K562 (cell line): ENCODE results near the gene SMARCC1. TPM values are rescaled to one million over a fixed set of nuclear protein-coding genes. Genes with fewer than 3 reads are reported as not detected.

Experiments
- ATAC-seq: fragments of 200-7000 bp; cut with Tn5 transposase; 3 replicates; pipeline ENCODE4 v1.9.1; 2020; ENCODE audit warnings: moderate library complexity
- BruUV-seq: library from RNA; stranded (reverse); fragments of 400-500 nt; replicated peaks from 2 replicates; lab custom pipeline; 2021; lab: Mats Ljungman, UMichigan
- CTCF ChIA-PET: fragments of 300-600 bp; formaldehyde crosslinking; extraction: SDS; loops from one replicate; lab custom pipeline; 2021; ENCODE audit warnings: low intra/inter-chr PET ratio; lab: Yijun Ruan, JAX
- POLR2A ChIA-PET: fragments of 300-600, 350-650 bp; sonication (Branson Sonifier 250); formaldehyde crosslinking; extraction: SDS; loops from one replicate; lab custom pipeline; 2021; ENCODE audit warnings: antibody characterized with exemption, inconsistent platforms; lab: Yijun Ruan, JAX
- DNase-seq, 4 experiments: peaks; one replicate each; pipeline versions ENCODE4 v3.0.0 to v3.0.0-alpha.2; 2011 to 2018; ENCODE audit warnings: low spot score in 3 of 4, mixed read lengths in 3 of 4; ENCODE audit errors: extremely low read depth in 1 of 4
- FAIRE-seq: peaks from 2 replicates; lab custom pipeline; 2011; peaks lifted over from hg19 to GRCh38; lab: Jason Lieb, UNC
- H2AFZ ChIP-seq: 2 replicates; pipeline ENCODE4 v1.6.0; 2011; ENCODE audit warnings: low read depth, low read length, control low read depth, inconsistent platforms
- H3K27ac ChIP-seq: fragments of 200-600 bp; 3 replicates; pipeline ENCODE4 v1.8.0; 2011; ENCODE audit warnings: low read depth, mild to moderate bottlenecking, control low read depth, inconsistent platforms, low read length, moderate library complexity, mixed read lengths; ENCODE audit errors: extremely low read depth
- H3K27me3 ChIP-seq, 2 experiments: fragments of 300-600 bp in 1 of 2; 2 replicates in 1 of 2; 3 replicates in 1 of 2; pipeline versions ENCODE4 v1.6.0 to v1.8.0; 2011; ENCODE audit warnings: inconsistent platforms in 2 of 2, low read length in 2 of 2, mild to moderate bottlenecking in 1 of 2, mixed read lengths in 1 of 2, moderate library complexity in 1 of 2; ENCODE audit not compliant: control insufficient read depth in 2 of 2, insufficient read depth in 2 of 2
- H3K36me3 ChIP-seq: fragments of 300-600 bp; 3 replicates; pipeline ENCODE4 v1.8.0; 2011; ENCODE audit warnings: mild to moderate bottlenecking, low read length, inconsistent platforms; ENCODE audit not compliant: control insufficient read depth, insufficient read depth
- H3K4me1 ChIP-seq, 2 experiments: fragments of 200-600 bp in 1 of 2; replicated peaks in 1 of 2; 2 replicates in 1 of 2; 3 replicates in 1 of 2; pipeline versions ENCODE4 v1.5.1 to v1.8.0; 2011; ENCODE audit warnings: inconsistent platforms in 2 of 2, low read length in 2 of 2, mild to moderate bottlenecking in 1 of 2, mixed read lengths in 1 of 2, moderate library complexity in 1 of 2; ENCODE audit not compliant: control insufficient read depth in 2 of 2, insufficient read depth in 2 of 2
- H3K4me2 ChIP-seq: 2 replicates; pipeline ENCODE4 v1.6.1; 2011; ENCODE audit warnings: low read length, control low read depth, inconsistent platforms, mixed read lengths; ENCODE audit not compliant: insufficient read depth
- H3K4me3 ChIP-seq: fragments of 200-600 bp; sonication (generic), shearing (Covaris generic); 2 replicates; pipeline ENCODE4 v1.5.1; 2016; ENCODE audit warnings: control low read depth, inconsistent platforms
- H3K79me2 ChIP-seq: fragments of 200-600 bp; 3 replicates; pipeline ENCODE4 v1.8.0; 2011; ENCODE audit warnings: low read length, inconsistent platforms; ENCODE audit not compliant: control insufficient read depth, insufficient read depth
- H3K9ac ChIP-seq, 2 experiments: 2 replicates each; pipeline versions ENCODE4 v1.6.0 to v1.6.1; 2011; ENCODE audit warnings: low read depth in 2 of 2, low read length in 2 of 2, control low read depth in 1 of 2, inconsistent platforms in 1 of 2, mild to moderate bottlenecking in 1 of 2, mixed read lengths in 1 of 2; ENCODE audit not compliant: insufficient read depth in 1 of 2
- H3K9me1 ChIP-seq: one replicate; pipeline ENCODE4 v1.6.0; 2011; ENCODE audit warnings: inconsistent platforms, mild to moderate bottlenecking, low read length, moderate library complexity; ENCODE audit not compliant: control insufficient read depth, insufficient read depth
- H3K9me3 ChIP-seq: replicated peaks from 2 replicates; pipeline ENCODE4 v1.5.1; 2011; ENCODE audit warnings: low read depth, low read length, inconsistent platforms; ENCODE audit not compliant: control insufficient read depth, insufficient read depth
- H4K20me1 ChIP-seq: replicated peaks from 2 replicates; pipeline ENCODE4 v1.6.1; 2011; ENCODE audit warnings: low read length, inconsistent platforms, mixed read lengths; ENCODE audit not compliant: control insufficient read depth, insufficient read depth
- BDP1 ChIP-seq: IDR thresholded peaks from 3 replicates; pipeline ENCODE4 v1.6.1; 2011; ENCODE audit not compliant: insufficient read length, insufficient read depth
- CBX2 ChIP-seq: fragments of 200-600 bp; sonication (generic); IDR thresholded peaks from one replicate; pipeline ENCODE4 v1.6.1; 2012; ENCODE audit warnings: mild to moderate bottlenecking, low read length, inconsistent platforms; ENCODE audit not compliant: insufficient read depth, poor library complexity, severe bottlenecking
- HEY1 ChIP-seq: fragments of 250-450 bp; sonication (Bioruptor Pico); IDR thresholded peaks from 2 replicates; pipeline ENCODE4 v1.5.0; 2020; ENCODE audit warnings: mild to moderate bottlenecking, moderate library complexity, borderline replicate concordance
- ZNF175 ChIP-seq: fragments of 200-800 bp; sonication (Bioruptor generic); IDR thresholded peaks from 2 replicates; pipeline ENCODE4 v1.6.1; 2016; ENCODE audit warnings: low read depth, mild to moderate bottlenecking, missing genetic modification characterization, missing compliant biosample characterization
- WGBS: fragments of 100-300 bp; shearing (Covaris generic); methylation state at CpG from one replicate; pipeline ENCODE4 v1.1.6; 2016; ENCODE audit warnings: low coverage, mixed read lengths; ENCODE audit not compliant: insufficient coverage; ENCODE audit errors: missing lambda C conversion rate; 5-methylcytosine and 5-hydroxymethylcytosine counted together
- in situ Hi-C: fragments of 300-500 bp; cut with MboI; formaldehyde crosslinking; loops from 4 replicates; pipeline ENCODE4 v1.15.0; 2018; ENCODE audit warnings: inconsistent platforms, mixed read lengths
- intact Hi-C: fragments of 100-400 bp; cut with micrococcal nuclease; formaldehyde crosslinking; loops from 2 replicates; pipeline ENCODE4 v1.14.2; 2022
- polyA plus RNA-seq, 8 experiments: library from polyadenylated mRNA; depleted of rRNA in 4 of 8; stranded (reverse) in 5 of 8; unstranded in 3 of 8; fragments of >200 nt; fragmentation: Nextera tagmentation in 2 of 8; fragmentation: Illumina TruSeq in 1 of 8; extraction: Ambion mirVana in 2 of 8; extraction: Trizol in 1 of 8; gene quantifications; 2 replicates each; pipeline versions ENCODE4 v1.2.1 to v1.2.3, GENCODE V29; 2011 to 2014; ENCODE audit warnings: inconsistent platforms in 1 of 8, missing spikeins in 1 of 8
- total RNA-seq, 7 experiments: library from RNA; depleted of rRNA in 6 of 7; stranded (reverse); fragments of >200 nt in 6 of 7; fragmentation: Illumina TruSeq in 2 of 7; extraction: Trizol in 2 of 7; gene quantifications; 2 replicates each; pipeline versions ENCODE4 v1.2.1 to v1.2.3, GENCODE V29; 2011 to 2021; ENCODE audit warnings: low replicate concordance in 1 of 7
- TF ChIP-seq, protein P1 (sequence below): fragments of 450-650 bp; IDR thresholded peaks from 2 replicates; pipeline ENCODE4 v1.6.1; 2018; ENCODE audit not compliant: partially characterized antibody
- TF ChIP-seq, protein P2 (sequence below): fragments of 200-600 bp; sonication (generic); IDR thresholded peaks from one replicate; pipeline ENCODE4 v1.6.1; 2012; ENCODE audit warnings: mild to moderate bottlenecking, low read depth, low read length, inconsistent platforms

SMARCC1 gene
- total and polyA plus RNA-seq, 9 of the 15 experiments (the other 6 are each of a cell fraction or from before 2014, with no cell fraction given): 20.7 to 199 (median 66.0) TPM

DNA sequence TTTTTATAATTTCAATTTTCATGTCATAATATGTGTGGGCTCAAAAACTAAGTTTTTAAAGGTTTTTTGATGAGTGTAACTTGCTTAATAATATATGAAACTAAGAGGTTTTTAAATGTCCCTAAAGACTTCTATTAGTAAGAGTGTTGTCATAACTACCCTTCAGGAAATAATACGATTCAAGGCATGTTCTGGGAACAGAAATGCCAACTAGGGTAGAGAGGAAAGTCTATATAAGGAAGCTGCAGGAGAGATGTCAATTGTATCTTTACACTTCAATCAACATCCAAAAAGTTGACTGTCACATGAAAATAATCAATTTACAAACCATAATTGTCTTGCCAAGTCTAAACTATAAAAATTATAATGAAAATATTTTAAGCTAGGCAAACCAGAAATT is 76.3 kb downstream of the SMARCC1 start:
- Histone ChIP-seq H3K79me2 (no peaks in the 10 kb centered on the region), H3K4me3 (no peak overlapping the region), H3K36me3 (peaks cover 87% of the 10 kb centered on the region), H3K4me2 (no peak overlapping the region), H4K20me1 (no peaks in the 10 kb centered on the region), H3K9ac (no peak overlapping the region), H3K27ac (no peak overlapping the region), H3K27me3 (no peaks in the 10 kb centered on the region), H3K9me1 (no peaks in the 10 kb centered on the region), H3K9me3 (no peaks in the 10 kb centered on the region), H2AFZ (no peak overlapping the region), H3K4me1 (no peaks in the 10 kb centered on the region)
- in situ Hi-C loops (no loop called here), intact Hi-C loops (no loop called here)
- POLR2A ChIA-PET: interaction anchor here (0.6 to 0.9 kb wide), 2 partner anchors 23 to 301 kb away, joined by 3 to 4 read pairs; no protein-coding TSS in a partner anchor
- 93% methylated on average over 1 of the region's 1 CpG for WGBS
- FAIRE-seq (no peak), DNase-seq (no peak), ATAC-seq (no peak)
- CTCF ChIA-PET: no interaction called here
- BruUV-seq: no TSS peak
- TF ChIP-seq, protein P1, sequence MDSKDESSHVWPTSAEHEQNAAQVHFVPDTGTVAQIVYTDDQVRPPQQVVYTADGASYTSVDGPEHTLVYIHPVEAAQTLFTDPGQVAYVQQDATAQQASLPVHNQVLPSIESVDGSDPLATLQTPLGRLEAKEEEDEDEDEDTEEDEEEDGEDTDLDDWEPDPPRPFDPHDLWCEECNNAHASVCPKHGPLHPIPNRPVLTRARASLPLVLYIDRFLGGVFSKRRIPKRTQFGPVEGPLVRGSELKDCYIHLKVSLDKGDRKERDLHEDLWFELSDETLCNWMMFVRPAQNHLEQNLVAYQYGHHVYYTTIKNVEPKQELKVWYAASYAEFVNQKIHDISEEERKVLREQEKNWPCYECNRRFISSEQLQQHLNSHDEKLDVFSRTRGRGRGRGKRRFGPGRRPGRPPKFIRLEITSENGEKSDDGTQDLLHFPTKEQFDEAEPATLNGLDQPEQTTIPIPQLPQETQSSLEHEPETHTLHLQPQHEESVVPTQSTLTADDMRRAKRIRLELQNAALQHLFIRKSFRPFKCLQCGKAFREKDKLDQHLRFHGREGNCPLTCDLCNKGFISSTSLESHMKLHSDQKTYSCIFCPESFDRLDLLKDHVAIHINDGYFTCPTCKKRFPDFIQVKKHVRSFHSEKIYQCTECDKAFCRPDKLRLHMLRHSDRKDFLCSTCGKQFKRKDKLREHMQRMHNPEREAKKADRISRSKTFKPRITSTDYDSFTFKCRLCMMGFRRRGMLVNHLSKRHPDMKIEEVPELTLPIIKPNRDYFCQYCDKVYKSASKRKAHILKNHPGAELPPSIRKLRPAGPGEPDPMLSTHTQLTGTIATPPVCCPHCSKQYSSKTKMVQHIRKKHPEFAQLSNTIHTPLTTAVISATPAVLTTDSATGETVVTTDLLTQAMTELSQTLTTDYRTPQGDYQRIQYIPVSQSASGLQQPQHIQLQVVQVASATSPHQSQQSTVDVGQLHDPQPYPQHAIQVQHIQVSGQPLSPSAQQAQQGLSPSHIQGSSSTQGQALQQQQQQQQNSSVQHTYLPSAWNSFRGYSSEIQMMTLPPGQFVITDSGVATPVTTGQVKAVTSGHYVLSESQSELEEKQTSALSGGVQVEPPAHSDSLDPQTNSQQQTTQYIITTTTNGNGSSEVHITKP: no peak
- no peak for TF ChIP-seq BDP1
- TF ChIP-seq, protein P2, sequence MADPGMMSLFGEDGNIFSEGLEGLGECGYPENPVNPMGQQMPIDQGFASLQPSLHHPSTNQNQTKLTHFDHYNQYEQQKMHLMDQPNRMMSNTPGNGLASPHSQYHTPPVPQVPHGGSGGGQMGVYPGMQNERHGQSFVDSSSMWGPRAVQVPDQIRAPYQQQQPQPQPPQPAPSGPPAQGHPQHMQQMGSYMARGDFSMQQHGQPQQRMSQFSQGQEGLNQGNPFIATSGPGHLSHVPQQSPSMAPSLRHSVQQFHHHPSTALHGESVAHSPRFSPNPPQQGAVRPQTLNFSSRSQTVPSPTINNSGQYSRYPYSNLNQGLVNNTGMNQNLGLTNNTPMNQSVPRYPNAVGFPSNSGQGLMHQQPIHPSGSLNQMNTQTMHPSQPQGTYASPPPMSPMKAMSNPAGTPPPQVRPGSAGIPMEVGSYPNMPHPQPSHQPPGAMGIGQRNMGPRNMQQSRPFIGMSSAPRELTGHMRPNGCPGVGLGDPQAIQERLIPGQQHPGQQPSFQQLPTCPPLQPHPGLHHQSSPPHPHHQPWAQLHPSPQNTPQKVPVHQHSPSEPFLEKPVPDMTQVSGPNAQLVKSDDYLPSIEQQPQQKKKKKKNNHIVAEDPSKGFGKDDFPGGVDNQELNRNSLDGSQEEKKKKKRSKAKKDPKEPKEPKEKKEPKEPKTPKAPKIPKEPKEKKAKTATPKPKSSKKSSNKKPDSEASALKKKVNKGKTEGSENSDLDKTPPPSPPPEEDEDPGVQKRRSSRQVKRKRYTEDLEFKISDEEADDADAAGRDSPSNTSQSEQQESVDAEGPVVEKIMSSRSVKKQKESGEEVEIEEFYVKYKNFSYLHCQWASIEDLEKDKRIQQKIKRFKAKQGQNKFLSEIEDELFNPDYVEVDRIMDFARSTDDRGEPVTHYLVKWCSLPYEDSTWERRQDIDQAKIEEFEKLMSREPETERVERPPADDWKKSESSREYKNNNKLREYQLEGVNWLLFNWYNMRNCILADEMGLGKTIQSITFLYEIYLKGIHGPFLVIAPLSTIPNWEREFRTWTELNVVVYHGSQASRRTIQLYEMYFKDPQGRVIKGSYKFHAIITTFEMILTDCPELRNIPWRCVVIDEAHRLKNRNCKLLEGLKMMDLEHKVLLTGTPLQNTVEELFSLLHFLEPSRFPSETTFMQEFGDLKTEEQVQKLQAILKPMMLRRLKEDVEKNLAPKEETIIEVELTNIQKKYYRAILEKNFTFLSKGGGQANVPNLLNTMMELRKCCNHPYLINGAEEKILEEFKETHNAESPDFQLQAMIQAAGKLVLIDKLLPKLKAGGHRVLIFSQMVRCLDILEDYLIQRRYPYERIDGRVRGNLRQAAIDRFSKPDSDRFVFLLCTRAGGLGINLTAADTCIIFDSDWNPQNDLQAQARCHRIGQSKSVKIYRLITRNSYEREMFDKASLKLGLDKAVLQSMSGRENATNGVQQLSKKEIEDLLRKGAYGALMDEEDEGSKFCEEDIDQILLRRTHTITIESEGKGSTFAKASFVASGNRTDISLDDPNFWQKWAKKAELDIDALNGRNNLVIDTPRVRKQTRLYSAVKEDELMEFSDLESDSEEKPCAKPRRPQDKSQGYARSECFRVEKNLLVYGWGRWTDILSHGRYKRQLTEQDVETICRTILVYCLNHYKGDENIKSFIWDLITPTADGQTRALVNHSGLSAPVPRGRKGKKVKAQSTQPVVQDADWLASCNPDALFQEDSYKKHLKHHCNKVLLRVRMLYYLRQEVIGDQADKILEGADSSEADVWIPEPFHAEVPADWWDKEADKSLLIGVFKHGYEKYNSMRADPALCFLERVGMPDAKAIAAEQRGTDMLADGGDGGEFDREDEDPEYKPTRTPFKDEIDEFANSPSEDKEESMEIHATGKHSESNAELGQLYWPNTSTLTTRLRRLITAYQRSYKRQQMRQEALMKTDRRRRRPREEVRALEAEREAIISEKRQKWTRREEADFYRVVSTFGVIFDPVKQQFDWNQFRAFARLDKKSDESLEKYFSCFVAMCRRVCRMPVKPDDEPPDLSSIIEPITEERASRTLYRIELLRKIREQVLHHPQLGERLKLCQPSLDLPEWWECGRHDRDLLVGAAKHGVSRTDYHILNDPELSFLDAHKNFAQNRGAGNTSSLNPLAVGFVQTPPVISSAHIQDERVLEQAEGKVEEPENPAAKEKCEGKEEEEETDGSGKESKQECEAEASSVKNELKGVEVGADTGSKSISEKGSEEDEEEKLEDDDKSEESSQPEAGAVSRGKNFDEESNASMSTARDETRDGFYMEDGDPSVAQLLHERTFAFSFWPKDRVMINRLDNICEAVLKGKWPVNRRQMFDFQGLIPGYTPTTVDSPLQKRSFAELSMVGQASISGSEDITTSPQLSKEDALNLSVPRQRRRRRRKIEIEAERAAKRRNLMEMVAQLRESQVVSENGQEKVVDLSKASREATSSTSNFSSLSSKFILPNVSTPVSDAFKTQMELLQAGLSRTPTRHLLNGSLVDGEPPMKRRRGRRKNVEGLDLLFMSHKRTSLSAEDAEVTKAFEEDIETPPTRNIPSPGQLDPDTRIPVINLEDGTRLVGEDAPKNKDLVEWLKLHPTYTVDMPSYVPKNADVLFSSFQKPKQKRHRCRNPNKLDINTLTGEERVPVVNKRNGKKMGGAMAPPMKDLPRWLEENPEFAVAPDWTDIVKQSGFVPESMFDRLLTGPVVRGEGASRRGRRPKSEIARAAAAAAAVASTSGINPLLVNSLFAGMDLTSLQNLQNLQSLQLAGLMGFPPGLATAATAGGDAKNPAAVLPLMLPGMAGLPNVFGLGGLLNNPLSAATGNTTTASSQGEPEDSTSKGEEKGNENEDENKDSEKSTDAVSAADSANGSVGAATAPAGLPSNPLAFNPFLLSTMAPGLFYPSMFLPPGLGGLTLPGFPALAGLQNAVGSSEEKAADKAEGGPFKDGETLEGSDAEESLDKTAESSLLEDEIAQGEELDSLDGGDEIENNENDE: no peak
- no peak for TF ChIP-seq CBX2
- TF ChIP-seq HEY1 (CRISPR knock-in tag): no peak
- TF ChIP-seq ZNF175: no peak
